HG03432 (cell line): ENCODE data around the gene SNX5.

ENCODE experiments used
- ATAC-seq: cut with Tn5 transposase; IDR thresholded peaks from one replicate; pipeline ENCODE4 v1.9.1; 2021; ENCODE audit warnings: mild to moderate bottlenecking, moderate library complexity; ENCODE audit not compliant: unreplicated experiment

The SNX5 gene

DNA sequence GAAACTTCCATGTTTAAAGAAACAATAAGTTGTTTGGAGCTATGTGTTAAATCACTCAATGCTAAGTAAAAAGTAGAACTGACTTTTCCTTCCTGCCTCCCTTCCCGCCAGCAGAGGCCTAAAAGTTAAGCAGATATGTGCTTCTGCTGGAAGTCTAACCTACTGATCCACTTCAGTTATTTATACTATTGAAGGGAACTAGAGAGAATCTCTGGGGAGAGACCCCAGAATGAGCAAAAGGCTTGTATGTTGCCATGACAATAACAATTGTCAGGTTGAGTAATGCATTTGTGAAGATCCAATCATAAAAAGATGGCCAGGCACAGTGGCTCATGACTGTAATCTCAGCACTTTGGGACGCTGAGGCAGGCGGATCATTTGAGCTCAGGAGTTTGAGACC is 25.0 kb upstream of the SNX5 start:
- ATAC-seq, result no peak

DNA sequence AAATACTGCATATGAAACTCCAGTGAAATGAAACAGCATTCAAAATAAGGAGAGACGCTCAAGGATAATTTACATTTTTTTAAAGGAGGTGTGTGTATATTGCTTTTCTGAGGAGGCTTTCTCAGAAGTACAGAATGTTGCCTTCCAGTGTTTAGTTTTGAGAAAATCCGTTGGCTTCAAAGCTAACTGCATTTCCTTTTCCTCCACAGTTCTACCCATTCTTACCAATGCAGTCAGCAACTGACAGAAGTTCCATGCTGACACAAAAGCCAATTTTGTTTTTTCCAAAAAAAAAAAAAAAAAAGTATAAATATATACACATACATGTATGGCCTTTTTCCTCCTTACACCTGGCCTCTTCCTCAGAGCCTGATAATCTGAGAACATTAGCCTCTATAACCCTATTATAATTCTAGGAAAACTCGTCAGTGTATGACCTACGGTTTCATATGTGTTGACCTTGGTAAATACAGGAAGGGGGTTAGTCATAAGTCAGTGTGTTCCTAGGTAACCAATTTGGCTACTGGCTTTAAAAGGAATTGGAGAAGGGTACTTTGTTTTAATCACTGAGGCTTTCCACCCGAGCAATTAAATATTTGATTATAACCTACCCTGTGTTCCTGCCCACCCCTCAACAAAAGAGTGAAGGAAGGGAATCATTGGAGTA is 24.4 kb upstream of the SNX5 start:
- ATAC-seq, result no peak

DNA sequence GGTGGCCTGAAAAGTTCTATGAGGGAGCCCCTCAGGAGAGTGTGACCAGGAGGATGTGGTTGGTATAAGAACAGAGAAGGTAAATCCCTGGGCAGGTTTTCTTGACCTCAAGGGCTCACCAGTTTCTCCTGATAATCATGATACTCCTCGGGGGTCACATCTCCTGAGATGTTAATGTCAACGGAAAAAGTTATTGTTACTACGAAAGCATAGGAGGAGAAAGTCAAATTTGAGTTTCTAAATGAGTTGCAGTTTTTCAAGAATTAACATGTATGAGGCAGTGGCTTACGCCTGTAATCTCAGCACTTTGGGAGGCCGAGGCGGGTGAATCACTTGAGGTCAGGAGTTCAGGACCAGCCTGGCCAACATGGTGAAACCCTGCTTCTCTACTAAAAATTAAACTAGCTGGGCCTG is 23.6 kb upstream of the SNX5 start:
- peak; percentile 70 for ATAC-seq

DNA sequence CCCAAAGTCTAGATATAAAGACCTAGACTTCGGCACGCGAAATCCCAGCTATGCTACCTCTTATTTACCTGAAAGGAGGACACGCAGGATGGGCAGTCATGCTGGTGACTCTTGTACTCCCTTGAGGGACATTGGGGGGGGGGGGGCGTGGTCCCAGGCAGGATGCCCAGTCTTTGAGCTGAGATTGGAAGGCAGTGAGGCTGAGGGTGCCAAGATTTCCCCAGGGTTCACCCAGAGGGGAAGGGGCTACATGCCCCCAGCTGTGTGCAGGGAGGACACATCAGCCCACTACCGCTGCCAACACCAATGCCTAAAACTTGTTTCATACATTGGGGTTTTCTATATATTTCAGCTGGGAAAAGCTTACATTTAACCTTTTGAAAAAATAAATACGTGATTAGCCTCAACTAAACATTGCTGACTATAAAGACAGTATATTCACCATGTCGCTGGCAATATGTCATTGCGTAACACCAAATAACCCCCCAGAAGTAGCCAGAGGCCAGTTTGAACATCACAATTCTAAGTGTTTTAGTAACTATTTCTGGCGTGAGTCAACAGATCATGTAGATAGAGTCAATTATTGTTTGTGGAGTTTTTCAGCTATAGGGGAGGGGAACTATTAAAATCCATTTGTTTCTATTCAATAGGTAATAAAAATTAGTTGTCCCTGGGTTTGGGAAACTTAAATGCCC is 21.8 kb upstream of the SNX5 start:
- no peak for ATAC-seq

DNA sequence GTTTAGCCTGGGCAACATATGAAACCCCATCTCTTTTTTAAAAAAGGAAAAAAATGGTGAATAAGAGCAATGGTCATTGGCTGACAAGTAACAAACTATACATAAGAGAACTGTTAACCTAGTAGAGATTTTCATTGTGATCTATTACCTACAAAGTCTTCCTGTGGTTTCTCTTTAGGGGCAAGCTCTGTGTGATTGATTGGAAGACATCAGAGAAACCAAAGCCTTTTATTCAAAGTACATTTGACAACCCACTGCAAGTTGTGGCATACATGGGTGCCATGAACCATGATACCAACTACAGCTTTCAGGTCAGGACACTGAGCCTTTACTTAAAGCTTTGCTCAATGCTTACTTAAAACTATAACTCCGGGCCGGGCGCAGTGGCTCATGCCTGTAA is 19.4 kb upstream of the SNX5 start:
- no peak for ATAC-seq

DNA sequence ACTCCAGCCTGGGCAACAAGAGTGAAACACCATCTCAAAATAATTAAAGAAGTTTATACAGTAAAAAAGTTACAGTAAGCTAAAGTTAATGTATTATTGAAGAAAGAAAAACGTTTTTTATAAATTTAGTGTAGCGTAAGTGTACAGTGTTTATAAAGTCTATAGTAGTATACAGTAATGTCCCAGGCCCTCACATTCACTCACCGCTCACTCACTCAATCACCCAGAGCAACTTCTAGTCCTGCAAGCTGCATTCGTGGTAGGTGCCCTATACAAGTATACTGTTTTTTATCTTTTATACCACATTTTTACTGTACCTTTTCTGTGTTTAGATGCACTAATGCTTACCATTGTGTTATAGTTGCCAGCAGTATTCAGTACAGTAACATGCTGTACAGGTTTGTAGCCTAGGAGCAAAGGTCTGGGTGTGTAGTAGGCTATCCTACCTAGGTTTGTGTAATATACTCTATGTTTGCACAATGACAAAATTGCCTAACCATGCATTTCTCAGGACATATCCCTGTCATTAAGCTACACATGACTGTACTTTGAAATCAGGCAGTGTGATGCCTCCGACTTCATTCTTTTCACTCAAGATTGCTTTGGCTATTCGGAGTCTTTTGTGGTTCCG is 16.9 kb upstream of the SNX5 start:
- no peak for ATAC-seq

DNA sequence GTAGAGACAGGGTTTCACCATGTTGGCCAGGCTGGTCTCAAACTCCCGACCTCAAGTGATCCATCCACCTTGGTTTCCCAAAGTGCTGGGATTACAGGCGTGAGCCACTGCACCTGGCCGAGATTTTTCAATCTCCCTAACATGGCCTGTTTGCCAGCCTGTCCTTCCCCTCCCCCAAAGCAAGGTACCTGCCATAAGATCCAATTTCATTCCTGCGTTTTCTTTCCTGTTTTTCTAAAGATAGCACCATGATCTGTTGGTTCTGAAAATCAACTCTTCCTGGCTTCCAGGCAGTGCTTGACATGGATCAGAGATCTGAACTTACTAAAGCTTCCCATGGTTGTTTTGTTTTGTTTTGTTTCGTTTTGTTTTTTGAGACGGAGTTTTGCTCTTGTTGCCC is 7.7 kb upstream of the SNX5 start:
- no peak for ATAC-seq

DNA sequence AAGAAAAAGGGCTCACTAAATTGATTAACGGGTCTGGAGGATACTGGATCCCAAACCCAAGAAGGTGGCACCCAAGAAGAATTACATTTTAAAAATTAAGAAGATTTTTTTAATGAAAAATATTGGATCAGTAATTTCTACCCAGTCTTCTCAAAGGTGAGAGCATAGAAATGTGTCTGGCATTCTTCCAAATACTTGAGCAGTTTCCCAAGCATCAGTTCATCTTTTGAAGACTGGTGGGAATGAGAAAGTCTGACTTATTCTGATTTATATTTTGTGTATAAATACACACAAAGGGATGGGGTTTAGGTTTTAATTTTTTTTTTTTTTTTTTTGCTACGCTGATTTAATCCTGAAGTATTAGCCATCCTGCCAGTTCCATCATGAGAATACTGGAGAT is 3.5 kb upstream of the SNX5 start:
- no peak for ATAC-seq

DNA sequence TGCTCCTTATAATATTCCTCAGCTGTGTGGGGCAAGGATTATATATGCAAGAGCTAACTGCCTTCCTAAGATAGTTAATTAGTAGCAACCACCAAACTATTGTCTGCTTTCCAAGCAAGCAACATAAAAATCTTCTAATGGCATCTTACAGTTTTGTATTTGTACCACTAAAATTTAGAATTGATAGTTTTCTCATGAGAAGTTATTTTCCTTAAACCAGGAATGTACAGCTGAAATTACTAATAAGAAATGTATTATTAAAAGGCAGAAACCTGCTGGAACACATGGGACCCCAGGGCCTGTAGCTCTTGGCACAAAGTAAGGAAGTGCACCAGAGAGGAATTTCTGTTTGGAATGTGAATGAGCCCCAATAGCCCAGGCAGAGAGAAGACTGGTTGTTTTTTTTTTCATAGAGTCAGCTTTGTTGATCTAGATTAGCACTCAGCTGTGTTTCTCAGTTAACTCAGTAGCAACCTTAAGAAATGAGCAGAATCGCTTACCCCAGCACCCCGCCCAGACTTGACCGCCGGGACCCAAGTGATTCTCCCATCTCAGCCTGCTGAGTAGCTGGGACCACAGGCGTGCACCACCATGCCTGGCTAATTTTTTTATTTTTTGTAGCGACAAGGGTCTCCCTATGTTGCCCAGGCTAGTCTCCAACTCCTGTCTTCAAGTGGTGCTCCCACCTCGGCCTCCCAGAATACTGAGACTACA is 2.9 kb upstream of the SNX5 start:
- ATAC-seq, result no peak

DNA sequence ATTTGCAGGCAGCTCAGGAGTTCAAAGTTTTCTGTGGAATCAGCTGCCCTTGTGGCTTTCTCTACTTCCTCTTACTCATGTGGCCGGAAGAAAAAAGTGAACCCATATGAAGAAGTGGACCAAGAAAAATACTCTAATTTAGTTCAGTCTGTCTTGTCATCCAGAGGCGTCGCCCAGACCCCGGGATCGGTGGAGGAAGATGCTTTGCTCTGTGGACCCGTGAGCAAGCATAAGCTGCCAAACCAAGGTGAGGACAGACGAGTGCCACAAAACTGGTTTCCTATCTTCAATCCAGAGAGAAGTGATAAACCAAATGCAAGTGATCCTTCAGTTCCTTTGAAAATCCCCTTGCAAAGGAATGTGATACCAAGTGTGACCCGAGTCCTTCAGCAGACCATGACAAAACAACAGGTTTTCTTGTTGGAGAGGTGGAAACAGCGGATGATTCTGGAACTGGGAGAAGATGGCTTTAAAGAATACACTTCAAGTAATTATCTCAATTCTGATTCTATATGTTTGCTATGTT is 1.4 kb upstream of the SNX5 start:
- no peak for ATAC-seq

DNA sequence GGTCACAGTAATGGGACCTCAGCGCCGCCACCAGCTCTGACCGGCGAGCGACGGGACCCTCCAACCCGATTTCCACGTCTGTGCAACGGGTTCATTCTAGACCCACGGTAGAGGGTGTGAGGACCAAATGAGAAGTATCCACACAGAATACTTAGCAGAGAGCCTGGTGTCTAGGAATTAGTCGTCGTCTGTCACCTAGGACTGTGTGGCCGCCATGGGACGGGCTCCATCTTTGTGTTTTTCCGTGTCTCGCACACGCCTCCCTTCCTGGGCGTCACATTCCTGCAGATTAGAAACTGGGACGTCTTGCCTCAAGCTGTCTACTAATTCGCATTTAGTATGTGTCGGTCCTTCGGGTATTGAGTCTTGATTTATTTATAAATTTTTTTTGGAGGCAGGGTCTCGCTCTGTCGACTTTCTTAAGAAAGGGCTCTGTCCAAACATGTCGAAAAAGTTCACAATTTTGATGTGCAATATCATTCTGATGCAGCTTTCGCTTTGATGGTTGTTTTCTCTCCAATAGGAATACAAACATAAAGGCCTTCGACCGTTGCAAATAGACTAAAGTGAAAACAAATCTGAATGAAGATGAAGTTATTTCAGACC is 787 bp upstream of the SNX5 start:
- ATAC-seq, result peak; percentile 14

DNA sequence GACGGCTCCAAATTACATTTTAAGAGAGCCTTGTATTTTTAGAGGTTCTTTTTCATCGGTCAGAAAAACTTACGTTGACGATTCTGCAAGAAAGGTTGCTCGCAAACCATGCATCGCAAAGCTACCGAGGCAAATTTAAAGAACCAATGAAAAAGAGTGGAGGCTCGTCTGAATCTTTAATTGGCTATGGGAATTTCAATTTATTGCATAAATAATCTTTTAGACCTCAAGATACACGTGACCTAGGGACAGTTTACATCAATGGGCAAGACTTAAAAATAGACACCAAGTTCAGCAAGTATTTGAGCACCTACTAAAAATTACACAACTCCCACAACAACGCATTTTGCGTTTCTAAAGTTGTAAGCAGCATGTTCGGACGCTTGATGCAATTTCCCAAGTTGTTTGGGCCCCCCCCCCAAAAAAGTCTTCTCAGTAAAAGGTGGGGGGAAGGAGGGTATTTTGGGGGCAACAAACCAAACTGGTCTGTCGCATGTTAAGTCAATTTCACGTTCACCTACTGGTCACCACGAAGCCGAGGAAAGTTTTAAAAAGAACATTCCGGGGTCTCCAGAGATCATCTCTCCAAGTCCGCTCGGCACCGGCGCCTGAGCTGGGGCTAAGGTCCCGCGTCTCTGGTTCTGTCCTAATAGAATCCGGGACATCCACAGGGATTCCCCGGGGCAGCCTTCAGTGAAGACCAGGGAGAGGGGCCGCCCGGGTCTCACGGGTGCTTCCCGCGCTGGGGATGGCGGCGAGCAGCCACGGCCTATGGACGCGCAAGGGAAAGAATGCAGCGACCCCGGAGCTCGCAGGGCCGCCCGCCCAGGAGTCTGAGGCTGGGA is 851 bp downstream of the SNX5 start:
- ATAC-seq, result peak; percentile 3

DNA sequence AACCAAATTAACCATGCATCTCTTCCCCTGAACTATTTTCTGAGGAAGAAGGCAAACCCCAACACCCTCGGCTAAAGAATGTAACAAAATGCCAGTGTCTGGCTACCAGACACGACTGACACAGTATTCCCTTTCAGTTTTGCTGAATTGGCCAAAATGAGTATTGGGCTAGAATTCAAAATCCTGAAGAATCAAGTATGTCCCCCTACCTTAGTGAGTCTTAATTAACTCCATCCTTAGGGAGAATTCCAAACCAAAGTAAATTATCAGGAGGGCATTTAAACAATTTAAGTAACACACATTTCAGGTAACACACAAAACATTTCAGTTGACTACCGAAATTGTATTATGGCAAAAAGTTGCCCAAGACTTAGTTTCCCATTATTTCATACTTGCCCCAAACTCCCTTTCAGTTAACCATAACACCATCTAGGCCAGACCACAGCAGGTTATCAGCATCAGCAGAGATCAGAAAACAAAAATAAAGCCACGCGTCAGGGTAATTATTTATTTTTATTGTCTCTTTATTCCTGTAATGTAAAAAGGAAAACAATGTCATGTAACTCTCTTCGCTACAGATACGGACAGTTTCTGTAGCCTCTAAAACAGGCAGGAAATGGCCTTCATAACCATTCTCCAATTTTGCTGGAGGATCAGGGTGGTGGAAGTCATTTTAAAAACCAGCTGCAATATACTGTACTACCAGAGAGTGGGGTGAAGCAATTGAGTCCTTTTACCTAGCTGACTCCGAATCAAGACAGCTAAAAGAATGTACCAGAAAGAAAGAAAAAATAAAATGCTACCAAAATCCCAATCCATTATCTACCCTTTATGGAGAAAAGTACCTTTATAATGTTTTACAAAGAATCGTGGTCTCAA is 1.9 kb downstream of the SNX5 start:
- ATAC-seq, result no peak

DNA sequence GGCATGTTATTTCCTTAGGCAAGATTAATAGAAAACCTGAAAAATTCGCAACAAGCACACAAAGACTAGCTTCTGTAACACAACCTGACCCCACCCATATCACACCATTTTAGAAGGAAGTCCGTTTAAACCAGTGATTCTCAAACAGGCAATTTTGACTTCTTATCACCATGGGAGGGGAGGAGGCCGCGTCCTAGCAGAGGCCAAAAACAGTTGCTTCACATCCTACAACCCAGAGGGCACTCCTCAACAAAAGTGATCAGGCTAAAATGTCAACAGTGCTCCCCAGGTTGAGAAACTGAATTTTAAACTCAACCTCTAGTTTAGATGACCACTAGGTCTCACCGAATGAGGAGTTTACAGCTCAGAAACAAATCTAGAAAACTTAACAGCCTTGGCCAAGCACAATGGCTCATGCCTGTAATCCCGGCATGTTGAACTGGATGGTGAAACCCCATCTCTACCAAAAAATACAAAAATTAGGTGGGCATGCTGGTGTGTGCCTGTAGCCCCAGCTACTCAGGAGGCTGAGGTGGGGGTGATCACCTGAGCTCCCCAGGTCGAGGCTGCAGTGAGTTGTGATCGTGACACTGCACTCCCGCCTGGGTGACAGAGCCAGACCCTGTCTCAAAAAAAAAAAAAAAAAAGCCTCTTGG is 3.4 kb downstream of the SNX5 start:
- ATAC-seq, result no peak

DNA sequence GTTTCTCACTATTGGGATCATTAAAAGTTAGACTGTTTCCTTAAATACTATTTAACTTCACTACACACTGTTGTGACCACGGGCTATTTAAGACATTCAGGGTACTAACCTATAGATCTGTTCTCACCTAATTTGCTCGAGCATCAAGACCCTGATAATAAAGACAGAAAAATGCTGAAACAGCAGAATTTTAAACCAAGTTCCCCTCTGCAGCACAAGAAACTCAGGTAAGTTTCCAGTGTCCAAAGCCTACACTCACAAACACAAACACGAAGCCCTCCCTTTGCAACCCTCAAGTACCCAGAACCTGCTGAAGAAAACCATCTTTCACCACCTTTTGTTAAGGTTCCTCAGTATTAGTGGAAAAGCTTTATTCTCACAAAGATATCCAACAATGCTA is 4.0 kb downstream of the SNX5 start:
- ATAC-seq, result no peak

DNA sequence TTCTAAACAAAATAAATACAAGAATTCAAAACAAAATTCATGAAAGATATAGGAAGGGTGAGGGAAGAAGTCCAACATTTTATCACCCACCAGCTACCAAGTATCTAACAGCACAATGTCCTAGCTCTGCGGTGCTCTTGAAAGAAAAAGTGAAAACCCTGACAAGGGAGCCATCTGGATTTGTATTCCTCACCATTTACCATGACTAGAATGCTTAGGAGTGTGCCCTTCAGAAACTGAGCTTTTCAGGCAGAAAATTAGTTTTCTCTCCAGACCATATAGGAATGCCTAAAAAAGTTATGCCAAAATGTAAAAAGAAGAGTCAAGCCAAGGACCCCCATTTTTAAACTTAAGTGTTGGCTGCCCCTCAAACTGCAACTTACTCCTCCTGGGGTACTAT is 4.5 kb downstream of the SNX5 start:
- ATAC-seq, result no peak

DNA sequence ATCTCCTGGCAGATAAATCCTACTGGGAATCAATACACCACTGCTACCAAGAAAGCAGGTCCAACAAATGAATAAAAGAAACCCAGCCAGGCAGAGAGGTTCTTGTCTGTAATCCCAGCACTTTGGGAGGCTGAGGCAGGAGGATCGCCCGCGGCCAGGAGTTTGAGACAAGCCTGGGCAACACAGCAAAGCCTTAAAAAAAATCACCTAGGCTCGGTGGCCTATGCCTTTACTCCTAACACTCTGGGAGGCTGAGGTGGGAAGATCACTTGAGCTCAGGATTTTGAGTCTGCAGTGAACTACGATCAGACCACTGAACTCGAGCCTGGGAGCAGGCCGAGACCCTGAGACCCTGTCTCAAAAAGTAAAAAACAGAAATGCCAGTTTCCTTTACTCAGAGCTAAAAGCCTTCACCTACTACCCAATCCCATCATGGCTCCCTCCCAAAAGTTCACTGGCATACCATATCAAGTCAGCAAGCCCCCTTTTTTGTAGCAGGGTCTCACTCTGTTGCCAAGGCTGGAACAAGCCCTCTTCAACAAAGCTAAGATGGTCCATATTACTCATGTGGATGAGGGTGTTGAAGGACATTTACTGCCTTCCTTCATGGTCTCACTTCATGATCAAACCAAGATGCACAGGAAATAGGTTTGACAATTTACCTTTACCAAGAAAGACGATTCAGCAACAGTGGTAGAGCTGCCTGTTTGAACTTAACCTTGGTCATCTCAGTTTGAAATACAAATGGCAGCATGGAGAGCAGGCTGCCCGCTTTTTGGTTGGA is 5.3 kb downstream of the SNX5 start:
- ATAC-seq, result no peak

DNA sequence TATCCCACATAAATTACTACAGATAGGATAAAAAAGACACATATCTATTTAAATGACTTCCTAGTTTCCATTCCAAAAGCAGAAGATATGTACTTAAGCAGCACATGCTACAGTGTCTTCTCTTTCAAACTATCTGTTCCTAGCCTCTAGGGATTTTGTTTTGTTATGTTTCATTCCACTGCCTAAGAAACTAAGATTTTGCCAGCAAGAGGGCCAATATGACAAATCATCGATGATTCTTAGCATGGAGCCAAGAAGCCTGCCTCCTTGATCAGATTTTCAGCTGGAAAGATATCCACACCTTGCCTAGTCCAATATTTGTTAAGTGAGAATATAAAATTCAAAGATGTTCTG is 7.0 kb downstream of the SNX5 start:
- ATAC-seq, result no peak
